HG03442 (cell line): ENCODE data around the gene ANKS1A.
"Not testable (repeated sequence)": the region's sequence is repeated elsewhere in the genome, so short reads cannot be mapped to it uniquely, and the experiment has no call there.

Source experiments
- ATAC-seq: cut with Tn5 transposase; IDR thresholded peaks from one replicate; pipeline ENCODE4 v1.9.1; 2021; ENCODE audit warnings: mild to moderate bottlenecking, moderate library complexity; ENCODE audit not compliant: unreplicated experiment

Gene ANKS1A

DNA sequence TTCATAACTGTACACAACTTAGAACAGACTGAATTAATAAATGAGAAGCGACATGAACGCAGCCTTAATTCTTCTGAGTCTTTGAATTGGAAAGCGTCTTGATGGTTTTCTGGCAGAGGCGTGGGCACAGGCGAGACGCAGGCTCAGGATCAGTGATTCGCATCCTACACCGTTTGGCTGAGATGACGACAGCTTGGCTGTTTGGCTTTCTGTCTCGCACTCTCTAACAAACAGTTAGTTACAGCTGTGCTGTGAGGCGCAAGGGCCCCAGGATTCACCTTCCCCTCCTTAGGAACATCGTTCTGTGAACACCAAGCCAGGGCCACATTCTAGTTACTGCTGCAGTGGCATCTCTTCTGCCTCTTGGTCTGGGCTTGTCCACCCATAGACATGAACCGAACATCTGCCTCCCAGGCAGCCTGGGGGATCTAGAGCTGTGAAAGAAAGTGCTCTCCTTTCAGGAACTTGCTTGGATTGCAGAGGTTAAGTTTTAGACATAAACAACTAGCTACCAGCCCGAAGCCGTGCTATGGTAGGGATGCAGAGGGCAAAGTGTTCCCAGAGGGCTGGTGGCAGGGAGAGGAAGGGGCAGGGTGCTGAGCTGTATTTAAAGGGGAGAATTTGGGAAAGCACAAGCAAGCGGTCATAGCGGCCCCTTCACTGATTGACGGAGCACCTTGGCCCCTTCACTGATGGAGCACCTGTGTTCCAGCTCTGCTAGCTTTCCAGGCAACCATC, 202.5 kb downstream of the ANKS1A start:
- ATAC-seq, result no peak

DNA sequence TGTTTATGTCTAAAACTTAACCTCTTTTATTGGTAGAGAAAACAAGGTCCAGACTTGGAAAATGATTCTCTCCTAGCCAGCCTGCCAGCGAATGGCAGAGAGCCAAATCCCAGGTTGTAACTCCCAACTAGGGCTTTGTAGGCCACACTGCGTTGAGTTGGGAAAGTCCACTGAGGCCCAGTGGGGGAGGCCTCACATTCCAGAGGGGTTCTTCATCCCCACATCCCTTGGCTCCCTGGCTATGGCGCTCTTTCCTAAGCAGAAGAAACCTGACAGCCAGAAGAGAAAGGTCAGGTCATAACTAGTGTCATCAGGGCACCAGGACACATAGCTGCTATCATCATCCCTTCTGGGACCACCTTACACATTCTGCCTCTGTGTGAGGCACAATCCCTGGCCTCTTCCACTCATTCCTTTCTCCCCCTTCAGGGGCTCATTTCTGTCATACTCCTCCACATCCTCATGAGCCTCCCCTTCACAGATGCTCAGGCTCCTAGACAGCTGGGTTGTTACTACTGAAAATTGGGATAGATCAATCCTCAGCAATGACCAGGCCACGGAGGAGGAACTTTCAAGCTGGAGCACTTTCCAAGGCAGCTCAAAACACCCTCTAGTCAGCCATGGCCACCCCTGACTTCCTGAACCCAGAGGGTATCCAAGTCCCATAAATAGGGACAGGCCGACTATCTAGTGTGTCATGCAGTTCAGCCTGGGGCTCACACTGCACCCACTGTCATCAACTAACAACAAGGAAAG, 203.5 kb downstream of the ANKS1A start:
- no peak for ATAC-seq

DNA sequence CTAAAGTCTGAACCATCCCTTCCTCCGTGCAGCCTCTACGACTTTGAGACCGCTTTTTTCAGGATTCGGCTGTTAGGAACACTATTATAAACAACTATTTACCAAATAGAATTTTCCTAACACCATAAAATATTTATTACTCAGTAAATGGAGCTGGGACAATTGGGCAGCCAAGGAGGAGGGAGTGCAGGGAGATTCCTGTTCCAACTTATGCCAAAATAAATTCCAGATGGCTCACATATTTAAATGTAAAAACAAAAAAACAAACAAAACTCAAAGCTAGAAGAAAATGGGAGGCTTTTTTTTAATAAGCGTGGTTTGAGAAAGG, 204.0 kb downstream of the ANKS1A start:
- no peak for ATAC-seq

DNA sequence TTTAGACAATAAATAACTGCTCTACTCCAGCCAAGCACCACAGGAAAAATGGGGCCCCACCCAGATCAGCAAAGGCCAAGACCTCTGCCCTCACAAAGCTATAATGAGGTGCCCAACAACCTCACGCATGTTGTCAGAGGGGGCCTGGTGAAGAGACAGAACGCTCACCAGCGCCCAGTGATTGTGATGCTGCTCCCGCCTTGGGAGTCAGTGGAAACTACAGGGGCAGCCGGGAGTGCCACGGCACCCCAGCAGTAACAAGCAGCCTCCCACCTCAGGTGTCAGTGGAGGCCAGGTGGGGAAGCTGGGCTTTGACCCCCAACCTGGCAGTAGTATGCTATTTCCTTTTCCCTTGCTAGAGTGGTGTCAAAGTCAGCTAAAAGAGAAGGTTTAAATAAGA, 204.7 kb downstream of the ANKS1A start:
- no peak for ATAC-seq

DNA sequence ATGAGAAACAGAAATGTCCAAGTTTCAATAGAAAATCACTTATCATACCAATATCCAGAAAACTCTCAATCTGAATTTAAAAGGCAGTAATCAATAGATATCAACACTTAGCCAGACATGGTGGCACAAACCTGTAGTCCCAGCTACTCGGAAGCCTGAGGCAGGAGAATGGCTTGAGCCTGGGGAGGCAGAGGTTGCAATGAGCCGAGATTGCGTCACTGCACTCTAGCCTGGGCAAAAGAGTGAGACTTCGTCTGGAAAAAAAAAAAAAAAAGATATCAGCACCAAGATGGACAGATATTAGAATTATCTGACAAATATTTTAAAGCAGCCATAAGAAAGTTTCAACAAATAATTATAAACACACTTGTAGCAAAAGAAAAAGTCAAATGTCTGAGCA, 205.1 kb downstream of the ANKS1A start:
- no peak for ATAC-seq

DNA sequence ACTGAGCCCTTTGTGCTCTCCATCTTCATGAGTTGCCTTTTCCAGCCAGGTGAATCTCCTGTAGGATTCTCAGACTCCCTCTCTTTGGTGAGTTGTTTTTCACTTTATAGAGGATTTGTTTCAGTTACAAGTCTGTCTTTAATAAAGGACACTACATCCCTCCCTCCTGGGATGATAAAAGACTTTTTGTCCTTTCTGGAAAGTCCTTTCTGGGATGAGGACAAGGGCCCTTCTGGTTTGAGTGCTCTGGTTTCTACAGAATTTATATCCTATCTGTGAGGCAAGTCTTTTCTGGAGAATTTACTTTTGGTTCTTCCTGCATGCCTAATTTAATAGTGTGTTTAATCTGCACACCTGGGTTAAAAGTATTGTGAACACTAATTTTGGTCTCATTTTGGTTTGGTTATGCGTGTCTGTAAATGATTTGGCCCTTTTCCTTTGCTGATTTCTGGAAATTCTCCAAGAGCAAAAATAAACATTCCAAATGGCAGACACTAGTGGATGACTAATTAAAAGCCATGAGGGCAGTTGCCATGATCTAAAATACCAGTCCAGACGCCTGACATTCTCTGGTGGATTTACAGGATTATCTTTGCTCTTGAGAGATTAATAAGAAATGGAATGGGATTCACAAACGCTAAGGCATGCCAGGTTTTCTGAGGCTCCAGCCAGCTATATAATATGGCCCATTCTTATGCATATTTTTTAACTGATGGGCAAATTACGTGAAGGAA, 207.2 kb downstream of the ANKS1A start:
- ATAC-seq, result no peak

DNA sequence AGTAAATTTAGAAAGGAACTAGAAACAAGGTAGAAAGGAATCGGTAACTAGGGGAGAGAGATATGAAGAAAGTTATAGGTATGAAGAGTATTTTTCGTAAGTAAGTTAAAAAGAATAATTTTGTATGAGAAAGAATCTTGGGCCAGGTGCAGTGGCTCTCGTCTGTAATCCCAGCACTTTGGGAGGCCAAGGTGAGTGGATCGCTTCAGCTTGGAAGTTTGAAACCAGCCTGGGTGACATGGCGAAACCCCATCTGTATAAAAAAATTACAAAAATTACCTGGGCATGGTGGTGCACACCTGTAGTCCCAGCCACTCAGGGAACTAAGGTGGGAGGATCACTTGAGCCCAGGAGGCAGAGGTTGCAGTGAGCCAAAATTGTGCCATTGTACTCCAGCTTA, 210.1 kb downstream of the ANKS1A start:
- ATAC-seq, result no peak

DNA sequence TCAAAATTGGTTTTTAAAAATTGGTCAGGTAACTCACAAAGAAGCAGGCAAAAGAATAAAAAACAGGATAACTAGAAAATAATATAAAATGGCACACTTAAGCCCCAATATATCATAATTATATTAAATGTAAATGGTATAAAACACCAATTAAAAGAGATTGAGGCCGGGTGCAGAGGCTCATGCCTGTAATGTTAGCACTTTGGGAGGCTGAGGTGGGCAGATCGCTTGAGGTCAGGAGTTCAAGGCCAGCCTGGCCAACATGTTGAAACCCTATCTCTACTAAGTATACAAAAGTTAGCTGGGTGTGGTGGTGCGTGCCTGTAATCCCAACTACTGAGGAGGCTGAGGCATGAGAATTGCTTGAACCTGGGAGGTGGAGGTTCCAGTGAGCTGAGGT, 216.0 kb downstream of the ANKS1A start:
- ATAC-seq, result no peak

DNA sequence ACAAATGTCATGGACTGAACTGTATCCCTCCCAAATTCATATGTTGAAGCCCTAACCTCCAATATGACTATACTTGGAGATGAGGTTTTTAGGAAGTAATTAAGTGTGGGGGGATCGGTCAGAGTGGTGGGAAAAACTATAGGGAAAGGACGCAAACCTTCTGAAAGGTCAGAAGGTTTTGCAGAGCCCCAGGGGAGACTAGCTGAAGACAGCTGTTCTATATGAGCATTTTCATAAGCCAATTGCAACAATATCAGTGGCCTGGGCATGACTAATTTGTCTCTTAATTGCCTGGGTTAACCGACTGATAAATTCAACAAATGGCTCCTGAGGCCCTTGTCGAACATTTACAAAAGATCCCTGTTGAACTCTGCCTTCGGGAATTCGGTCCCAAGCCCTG, 217.0 kb downstream of the ANKS1A start:
- ATAC-seq, result not testable (repeated sequence)

DNA sequence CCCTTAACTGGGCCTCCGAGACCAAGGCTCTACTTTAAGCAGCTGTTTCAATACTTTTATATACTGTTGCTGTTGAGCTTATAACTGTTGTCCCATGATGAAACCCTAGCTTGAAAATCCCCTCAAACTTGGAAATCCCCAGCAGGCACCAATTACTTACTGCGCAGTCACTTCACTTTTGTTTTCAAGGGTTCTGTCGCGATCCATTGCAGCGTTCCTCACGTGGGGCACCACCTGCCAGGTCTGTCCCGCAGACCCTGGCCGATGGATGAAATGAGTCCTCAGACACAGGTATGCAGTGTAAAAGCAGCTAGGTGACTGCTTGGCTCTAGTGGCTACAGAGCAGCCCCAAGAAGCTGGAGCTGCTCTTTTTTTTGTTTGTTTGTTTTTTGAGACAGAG, 218.2 kb downstream of the ANKS1A start:
- not testable (repeated sequence) for ATAC-seq

DNA sequence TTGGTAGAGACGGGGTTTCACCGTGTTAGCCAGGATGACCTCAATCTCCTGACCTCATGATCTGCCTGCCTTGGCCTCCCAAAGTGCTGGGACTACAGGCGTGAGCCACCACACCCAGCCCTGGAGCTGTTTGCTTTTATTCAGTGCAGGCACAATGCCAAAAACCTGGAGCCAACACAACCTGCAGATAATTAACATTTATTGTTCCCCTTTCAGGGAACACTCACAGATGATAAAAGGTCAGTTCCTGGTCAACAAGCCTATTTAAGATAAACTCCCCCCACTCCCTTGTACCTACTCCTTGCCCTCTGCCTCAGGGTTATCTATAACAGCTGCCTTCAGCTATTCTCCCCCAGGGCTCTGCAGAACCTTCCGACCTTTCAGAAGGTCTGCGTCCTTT, 218.7 kb downstream of the ANKS1A start:
- not testable (repeated sequence) for ATAC-seq

DNA sequence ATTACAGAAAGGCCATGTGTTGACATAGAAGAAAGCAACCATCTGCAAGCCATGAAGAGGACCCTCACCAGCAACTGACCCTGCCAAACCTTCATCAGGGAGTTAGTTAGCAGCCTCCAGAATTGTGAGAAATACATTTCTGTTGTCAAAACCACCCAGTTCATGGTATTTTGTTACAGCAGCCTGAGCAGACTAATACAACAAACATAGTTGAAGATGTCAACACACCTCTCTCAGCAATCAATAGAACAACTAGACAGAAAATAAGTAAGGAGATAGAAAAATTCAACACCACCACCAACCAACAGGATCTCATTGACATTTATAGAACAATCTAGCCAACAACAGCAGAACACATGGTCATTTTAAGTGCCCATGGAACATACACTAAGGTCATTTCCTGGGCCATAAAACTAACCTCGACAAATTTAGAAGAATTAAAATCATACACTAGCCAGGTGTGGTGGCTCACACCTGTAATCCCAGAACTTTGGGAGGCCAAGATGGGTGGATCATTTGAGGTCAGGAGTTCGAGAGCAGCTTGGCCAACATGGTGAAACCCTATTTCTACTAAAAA, 219.3 kb downstream of the ANKS1A start:
- no peak for ATAC-seq

DNA sequence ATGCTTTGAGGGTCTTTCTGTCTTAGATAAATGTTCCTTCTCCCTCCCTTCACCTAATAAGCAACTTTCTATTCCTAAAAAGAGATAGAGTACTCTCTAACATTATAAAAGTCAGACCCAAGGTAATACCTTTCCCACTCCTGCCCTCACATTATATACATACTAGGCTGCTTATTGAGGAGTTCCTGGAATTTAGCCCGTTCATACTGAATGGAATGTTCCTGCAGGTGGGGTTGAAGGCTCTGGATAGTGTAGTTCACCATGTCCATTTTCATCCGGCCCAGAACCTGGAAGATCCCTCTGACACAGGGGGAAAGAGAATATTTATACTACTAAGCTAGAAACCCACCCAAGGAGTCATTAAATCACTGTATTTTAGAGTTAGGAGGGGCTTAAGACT, 231.7 kb downstream of the ANKS1A start:
- ATAC-seq, result no peak

DNA sequence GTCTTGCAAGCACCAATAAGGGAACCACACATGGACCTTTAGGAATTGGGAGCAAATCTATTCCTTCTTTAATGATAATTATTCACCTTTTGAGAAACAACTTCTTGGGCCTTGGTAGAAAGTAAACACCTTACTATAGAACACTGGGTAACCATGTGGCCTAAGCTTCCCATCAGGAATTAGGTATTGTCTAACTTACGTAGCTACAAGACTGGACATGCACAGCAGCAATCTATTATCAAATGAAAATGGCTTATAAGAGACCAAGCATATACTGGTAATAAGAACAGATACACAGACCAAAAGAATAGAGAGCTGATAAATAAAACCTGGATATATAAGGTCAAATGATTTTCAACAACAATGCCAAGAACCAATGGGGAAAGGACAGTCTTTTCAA, 235.3 kb downstream of the ANKS1A start:
- ATAC-seq, result no peak

DNA sequence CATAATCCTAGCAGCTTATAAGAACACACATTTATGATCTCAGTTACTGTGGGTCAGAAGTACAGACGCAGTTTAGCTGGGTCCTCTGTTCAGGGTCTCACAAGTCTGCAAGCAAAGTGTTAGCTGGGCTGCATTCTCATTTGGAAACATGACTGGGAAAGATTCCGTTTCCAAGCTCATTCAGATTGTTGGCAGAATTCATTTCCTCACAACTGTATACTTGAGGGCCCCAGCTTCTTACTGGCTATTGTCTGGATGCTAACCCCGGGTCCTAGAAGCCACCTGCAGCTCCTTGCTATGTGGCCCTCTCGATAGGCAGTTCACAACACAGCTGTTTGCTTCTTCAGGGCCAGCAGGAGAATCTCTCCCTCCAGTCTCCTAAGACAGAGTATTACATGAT, 239.0 kb downstream of the ANKS1A start:
- ATAC-seq, result no peak

DNA sequence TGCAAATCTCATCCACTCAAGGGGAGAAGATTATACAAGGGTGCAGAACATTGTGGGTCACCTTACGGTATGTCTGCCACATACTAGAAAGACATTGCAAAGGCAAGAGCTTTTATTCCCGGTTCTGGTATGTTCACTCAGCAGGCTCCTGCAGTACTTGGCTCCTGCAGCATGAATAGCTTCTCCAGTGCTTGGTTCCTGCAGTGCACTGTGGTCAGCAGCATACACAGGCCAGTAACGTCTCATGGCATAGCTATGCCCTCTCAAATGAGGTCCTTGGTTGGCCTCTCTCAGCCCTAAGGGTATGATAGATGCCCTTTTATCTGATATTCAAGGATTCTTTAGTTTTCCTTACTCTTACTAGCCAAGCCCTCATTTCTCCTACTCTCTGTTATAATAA, 239.4 kb downstream of the ANKS1A start:
- ATAC-seq, result no peak

DNA sequence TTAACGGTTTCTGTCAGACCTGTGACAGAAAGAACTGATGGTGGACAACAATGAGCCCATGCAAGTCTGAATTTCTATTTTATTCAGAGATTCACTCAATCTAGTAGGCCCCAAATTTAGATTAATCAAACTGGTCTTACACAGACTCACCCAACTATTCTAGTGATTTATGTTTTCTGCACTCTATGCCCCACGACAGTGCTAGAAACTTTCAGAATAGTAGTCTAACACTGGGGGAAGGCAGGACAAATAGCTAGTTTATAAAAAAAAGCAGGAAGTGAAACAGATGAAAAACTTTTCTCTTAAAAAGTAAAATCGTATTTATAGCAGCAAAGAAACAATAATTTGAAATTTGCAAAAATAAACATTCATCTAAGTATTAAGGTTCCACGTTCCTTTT, 247.1 kb downstream of the ANKS1A start:
- no peak for ATAC-seq

DNA sequence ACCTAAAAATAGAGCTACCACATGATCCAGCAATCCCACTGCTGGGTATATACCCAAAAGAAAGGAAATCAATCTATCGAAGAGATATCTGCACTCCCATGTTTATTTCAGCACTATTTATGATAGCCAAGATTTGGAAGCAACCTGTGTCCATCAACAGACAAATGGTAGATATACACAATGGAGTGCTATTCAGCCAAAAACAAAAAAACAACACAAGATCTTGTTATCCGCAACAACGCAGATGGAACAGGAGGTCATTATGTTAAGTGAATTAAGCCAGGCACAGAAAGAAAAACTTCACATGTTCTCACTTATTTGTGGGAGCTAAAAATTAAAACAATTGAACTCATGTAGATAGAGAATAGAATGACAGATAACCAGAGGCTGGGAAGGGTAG, 249.1 kb downstream of the ANKS1A start:
- ATAC-seq, result not testable (repeated sequence)

DNA sequence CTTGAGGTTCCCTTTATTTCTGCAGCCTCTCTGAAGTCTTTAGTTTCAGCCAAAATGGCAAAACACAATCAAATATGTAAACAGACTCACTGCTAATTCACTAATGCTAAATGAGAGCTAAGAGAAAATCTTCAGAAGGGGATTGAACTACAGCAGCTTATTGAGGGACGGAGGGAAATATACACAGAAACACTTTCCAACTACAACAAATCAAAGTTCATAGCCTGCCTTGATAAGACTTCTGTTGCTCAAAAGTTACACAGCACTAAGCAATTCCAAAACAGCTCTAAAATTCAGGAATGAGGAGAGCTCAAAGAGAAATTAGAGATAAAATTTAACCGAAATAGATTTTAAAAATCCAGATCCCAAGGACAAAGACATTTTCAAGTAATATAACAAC, 250.4 kb downstream of the ANKS1A start:
- ATAC-seq, result no peak

DNA sequence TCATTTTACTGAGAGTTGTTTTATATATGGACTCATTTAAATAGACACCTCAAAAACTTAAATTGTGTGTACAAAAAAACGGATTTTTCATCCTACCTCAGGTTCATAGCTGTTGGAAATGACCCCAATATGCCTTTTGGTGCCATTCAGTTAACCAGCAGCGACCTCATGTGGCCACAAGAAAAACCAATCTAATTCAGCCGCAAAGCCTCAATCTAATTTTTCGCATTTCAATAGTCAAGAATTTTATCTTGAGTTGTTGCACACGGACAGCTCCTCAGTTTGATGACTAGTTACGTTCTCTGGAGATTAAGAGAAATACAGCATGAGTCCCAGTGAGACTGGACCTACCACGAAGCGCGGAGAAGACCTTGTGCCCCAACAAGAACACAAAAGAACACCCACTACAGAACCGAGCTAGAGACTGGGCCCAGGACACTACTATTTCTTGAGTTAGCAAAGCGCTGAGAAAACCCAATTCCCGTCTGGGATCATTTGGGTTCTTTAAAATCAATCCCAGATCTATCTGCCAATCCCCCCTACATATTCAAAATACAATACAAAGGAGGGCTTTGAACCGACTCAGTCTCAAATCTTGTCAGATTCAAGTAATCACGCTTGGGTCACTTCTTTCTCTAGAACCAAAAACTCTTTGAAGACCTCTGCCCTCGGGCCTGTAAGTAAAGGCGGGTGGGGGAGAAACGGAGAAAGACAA, 251.0 kb downstream of the ANKS1A start:
- ATAC-seq, result no peak

DNA sequence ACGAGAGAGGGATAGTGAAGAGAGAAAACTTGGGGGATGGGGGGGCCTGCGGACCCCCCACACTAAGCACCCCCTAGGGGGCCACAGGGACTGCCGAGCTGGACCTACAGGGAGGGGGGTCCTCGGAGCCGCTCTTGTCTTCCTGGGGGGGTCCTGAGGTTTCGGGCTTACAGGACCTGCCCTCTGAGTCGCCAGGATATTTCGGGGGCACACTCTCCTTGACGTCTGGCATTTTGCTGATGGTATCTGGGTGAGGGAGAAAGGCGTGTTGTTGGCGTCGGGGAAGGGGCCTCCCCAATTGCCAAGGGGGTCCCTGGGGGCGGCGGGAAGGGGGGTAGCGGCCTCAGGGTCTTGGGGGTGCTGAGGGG, 251.6 kb downstream of the ANKS1A start:
- no peak for ATAC-seq
